Activated T-helper 1 cell treated with anti-CD3 and anti-CD28 coated beads, Interleukin-2, amount 50 U/mL, for 16 hours (primary cell): ENCODE data around the gene CSF1.
"Not testable (repeated sequence)": the region's sequence is repeated elsewhere in the genome, so short reads cannot be mapped to it uniquely, and the experiment has no call there.

Experiments
- DNase-seq, 2 donors: peaks; one replicate each; pipeline ENCODE4 v3.0.0-alpha.2; 2020; ENCODE audit warnings: low read depth in 1 of 2, low spot score in 1 of 2

Gene CSF1

GRCh38 chr1:109910123-109910962 is at the start of gene CSF1:
Gene CSF1, plus strand, starts transcription at chr1:109910849. Its CDS starts 175 bp downstream, at chr1:109911024.
- peak; percentile 6 to 53 for DNase-seq

- DNase-seq, result not testable (repeated sequence)
Observed at GRCh38 chr1:109861616-109862015, 49.0 kb upstream of the CSF1 start.

GRCh38 chr1:109863667-109864046 is 47.0 kb upstream of the CSF1 start:
- DNase-seq, result no peak

GRCh38 chr1:109864047-109864822 is 46.4 kb upstream of the CSF1 start:
- DNase-seq, result no peak

- DNase-seq, result no peak
Observed at GRCh38 chr1:109864930-109865612, 45.6 kb upstream of the CSF1 start.

- no peak for DNase-seq
Observed at GRCh38 chr1:109866071-109866470, 44.6 kb upstream of the CSF1 start.

GRCh38 chr1:109873278-109874175 is 37.1 kb upstream of the CSF1 start:
- DNase-seq, result no peak

GRCh38 chr1:109874445-109874844 is 36.2 kb upstream of the CSF1 start:
- no peak for DNase-seq

GRCh38 chr1:109875874-109876273 is 34.8 kb upstream of the CSF1 start:
- DNase-seq, result no peak

GRCh38 chr1:109876617-109877316 is 33.9 kb upstream of the CSF1 start:
- no peak for DNase-seq

- DNase-seq, result no peak
Observed at GRCh38 chr1:109877317-109877771, 33.3 kb upstream of the CSF1 start.

GRCh38 chr1:109877776-109878175 is 32.9 kb upstream of the CSF1 start:
- DNase-seq, result no peak

GRCh38 chr1:109878531-109879104 is 32.0 kb upstream of the CSF1 start:
- no peak for DNase-seq

GRCh38 chr1:109879371-109879770 is 31.3 kb upstream of the CSF1 start:
- not testable (repeated sequence) for DNase-seq

GRCh38 chr1:109879881-109880525 is 30.6 kb upstream of the CSF1 start:
- DNase-seq, result no peak

GRCh38 chr1:109880971-109881894 is 29.4 kb upstream of the CSF1 start:
- DNase-seq, result no peak

- no peak for DNase-seq
Observed at GRCh38 chr1:109881906-109882287, 28.8 kb upstream of the CSF1 start.
